ENCODE data around the gene USH2A. TPM values are rescaled to one million over a fixed set of nuclear protein-coding genes. Genes with fewer than 3 reads are reported as not detected.
A peak's percentile ranks its signal among the peaks of the same experiment; 100 is the strongest.

The USH2A gene
- total and polyA plus RNA-seq, 8 donors: 0.03 to 0.28 (median 0.06) TPM

DNA sequence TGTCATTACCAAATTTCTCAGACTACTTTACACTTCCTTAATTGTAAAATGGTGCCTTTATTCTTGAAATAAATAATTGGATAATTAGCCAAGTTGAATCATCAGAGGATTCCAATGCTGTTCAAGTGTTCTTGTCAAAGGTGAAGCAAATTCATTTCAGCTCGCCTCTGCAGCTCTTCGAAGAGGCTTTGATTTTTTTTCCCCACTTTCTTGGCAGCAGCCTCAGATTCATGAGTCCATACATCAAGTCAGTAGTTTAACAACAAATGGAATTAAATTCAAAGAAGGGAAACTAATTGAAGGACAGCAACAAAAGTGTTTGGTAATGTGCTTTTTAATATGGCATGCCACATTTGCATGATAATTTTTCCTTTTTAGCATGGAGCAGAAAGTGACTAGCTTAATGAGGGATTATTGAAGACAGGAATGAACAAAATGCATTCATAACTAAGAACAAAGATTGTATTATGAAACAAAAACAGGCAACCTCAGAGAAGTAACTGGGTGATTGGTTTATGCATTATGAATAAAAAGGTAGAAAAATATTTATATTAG, 239.0 kb downstream of the USH2A start:
- TF ChIP-seq, protein P1, sequence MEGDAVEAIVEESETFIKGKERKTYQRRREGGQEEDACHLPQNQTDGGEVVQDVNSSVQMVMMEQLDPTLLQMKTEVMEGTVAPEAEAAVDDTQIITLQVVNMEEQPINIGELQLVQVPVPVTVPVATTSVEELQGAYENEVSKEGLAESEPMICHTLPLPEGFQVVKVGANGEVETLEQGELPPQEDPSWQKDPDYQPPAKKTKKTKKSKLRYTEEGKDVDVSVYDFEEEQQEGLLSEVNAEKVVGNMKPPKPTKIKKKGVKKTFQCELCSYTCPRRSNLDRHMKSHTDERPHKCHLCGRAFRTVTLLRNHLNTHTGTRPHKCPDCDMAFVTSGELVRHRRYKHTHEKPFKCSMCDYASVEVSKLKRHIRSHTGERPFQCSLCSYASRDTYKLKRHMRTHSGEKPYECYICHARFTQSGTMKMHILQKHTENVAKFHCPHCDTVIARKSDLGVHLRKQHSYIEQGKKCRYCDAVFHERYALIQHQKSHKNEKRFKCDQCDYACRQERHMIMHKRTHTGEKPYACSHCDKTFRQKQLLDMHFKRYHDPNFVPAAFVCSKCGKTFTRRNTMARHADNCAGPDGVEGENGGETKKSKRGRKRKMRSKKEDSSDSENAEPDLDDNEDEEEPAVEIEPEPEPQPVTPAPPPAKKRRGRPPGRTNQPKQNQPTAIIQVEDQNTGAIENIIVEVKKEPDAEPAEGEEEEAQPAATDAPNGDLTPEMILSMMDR (IDR thresholded peaks at IDR 0.05): no peak
- no peak for DNase-seq
- no peak overlapping the region for H3K4me3 ChIP-seq
- 26 to 28% methylated on average over 2 of the region's 2 CpGs for WGBS, 2 donors
- no peaks in the 10 kb centered on the region for H3K36me3 ChIP-seq
- no peaks in the 10 kb centered on the region for H3K27me3 ChIP-seq
- no peak for ATAC-seq
- no peak for FAIRE-seq
- H3K4me1 ChIP-seq: no peaks in the 10 kb centered on the region
- H3K27ac ChIP-seq: no peak overlapping the region
- intact Hi-C loops (cut with DNase I): no loop called here
- H3K9me3 ChIP-seq: no peaks in the 10 kb centered on the region

DNA sequence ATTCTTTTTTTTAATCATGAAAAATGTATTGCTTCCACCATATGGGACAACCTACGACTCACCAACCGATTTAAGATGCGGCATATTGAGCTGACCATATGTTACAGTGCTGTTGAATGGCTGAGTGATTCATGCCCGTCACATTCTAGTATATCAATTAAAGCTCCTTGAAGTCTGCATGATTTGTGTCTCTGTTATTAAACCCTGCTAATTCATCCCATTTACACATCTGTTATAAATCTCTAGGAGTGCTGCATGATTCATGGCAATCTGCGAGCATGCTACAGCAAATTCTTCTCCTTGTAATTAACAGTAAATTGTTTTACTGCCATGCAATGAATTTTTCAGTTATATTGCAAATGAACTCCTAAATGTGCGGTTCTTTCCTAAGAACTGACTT, 239.8 kb downstream of the USH2A start:
- Histone ChIP-seq H3K36me3 (no peaks in the 10 kb centered on the region), H3K9me3 (no peaks in the 10 kb centered on the region), H3K27ac (no peak overlapping the region), H3K4me3 (no peak overlapping the region), H3K27me3 (no peaks in the 10 kb centered on the region), H3K4me1 (no peaks in the 10 kb centered on the region)
- WGBS, 2 donors: 62 to 72% methylated on average over 6 of the region's 6 CpGs
- TF ChIP-seq, protein P1 (IDR thresholded peaks at IDR 0.05): no peak
- DNase-seq (no peak), ATAC-seq (no peak), FAIRE-seq (no peak)
- intact Hi-C loops (cut with DNase I): no loop called here

DNA sequence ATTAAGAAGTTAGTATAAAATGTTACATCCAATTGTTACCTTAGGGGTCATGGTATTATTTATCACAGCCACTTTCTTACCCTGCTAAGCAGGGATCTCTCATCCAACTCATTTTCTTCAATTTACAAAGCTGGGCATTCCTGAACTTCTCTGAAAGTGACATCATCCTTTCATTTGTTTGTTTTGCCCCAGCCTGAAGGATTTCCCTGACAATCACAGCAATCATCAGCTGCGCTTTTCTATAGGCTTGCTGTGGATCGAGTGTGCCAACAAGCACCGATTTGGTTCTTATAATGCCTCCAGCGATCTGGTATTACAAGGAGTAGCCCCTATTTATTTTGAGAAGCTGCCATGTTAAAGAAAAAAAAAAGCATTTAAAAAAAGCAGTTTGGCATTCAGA, 240.2 kb downstream of the USH2A start:
- TF ChIP-seq, protein P1 (IDR thresholded peaks at IDR 0.05): no peak
- ATAC-seq (peak in 1 of 4 donors; percentile 35), FAIRE-seq (no peak)

DNA sequence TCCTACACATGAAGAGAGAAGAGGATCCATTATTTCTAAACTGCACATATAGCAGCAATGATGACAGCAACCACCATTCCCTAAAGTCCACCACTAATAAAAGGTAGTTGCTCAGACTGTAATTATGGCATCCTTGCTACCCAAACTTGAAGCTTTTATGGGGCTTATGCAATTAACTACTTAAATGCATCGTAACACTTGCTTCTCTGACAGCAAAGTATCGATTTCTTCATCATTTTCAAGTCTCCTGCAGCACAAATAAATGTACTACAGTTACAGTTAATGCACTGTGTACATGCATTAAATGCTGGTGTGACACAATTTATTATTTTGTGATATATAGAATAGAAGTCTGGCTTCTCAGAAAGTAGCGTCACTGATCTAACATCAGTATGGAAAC, 241.7 kb downstream of the USH2A start:
- H3K27me3 ChIP-seq: no peaks in the 10 kb centered on the region
- H3K4me3 ChIP-seq: no peak overlapping the region
- TF ChIP-seq, protein P1 (IDR thresholded peaks at IDR 0.05): no peak
- DNase-seq (no peak), FAIRE-seq (no peak), ATAC-seq (no peak)
- no peak overlapping the region for H3K27ac ChIP-seq
- intact Hi-C loops (cut with DNase I): no loop called here
- WGBS, 2 donors: 68 to 85% methylated on average over 3 of the region's 3 CpGs
- H3K9me3 ChIP-seq: no peaks in the 10 kb centered on the region
- no peaks in the 10 kb centered on the region for H3K36me3 ChIP-seq
- H3K4me1 ChIP-seq: no peaks in the 10 kb centered on the region

More for the DNA sequence above, 240.2 kb downstream of the USH2A start:
- Histone ChIP-seq H3K4me1 (no peaks in the 10 kb centered on the region), H3K27ac (no peak overlapping the region), H3K9me3 (no peaks in the 10 kb centered on the region), H3K36me3 (no peaks in the 10 kb centered on the region), H3K27me3 (no peaks in the 10 kb centered on the region), H3K4me3 (no peak overlapping the region)
- 6 to 9% methylated on average over 4 of the region's 4 CpGs for WGBS, 2 donors
- DNase-seq: no peak
- intact Hi-C loops (cut with DNase I): no loop called here

DNA sequence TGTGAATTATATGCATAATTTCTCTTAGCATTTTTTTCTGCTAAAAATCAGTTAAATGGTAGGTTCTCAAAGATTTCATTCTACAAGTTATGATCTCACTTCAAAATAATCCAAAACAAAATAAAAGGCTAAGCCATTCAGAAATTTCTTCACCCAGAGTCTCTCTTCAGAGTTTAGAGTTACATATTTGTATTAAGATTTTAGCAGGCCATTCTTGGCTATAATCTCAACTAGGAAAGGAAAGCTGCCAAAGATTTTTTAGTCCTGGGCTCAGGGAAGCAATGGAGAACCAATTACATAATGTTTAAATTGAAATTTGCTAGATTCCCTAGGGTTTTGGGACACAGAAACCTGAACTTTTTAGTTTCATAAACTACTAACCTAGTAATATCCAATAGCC, 245.0 kb downstream of the USH2A start:
- Histone ChIP-seq H3K4me1 (no peaks in the 10 kb centered on the region), H3K9me3 (no peaks in the 10 kb centered on the region), H3K4me3 (no peak overlapping the region), H3K36me3 (no peaks in the 10 kb centered on the region), H3K27ac (no peak overlapping the region), H3K27me3 (no peaks in the 10 kb centered on the region)
- TF ChIP-seq, protein P1 (IDR thresholded peaks at IDR 0.05): no peak
- FAIRE-seq (no peak), ATAC-seq (no peak), DNase-seq (no peak)
- intact Hi-C loops (cut with DNase I): no loop called here

All from pancreas (tissue), 10 donors.